RCC 7860 (cell line): ENCODE results near the gene SUCO.
A peak's percentile ranks its signal among the peaks of the same experiment; 100 is the strongest.
"Not testable (repeated sequence)": the region's sequence is repeated elsewhere in the genome, so short reads cannot be mapped to it uniquely, and the experiment has no call there.

Experiments used
- DNase-seq: peaks from one replicate; pipeline ENCODE4 v3.0.0-alpha.2; 2015; ENCODE audit warnings: low spot score
- FAIRE-seq: peaks from 2 replicates; lab custom pipeline; 2012; peaks lifted over from hg19 to GRCh38; lab: Jason Lieb, UNC

The SUCO gene

DNA sequence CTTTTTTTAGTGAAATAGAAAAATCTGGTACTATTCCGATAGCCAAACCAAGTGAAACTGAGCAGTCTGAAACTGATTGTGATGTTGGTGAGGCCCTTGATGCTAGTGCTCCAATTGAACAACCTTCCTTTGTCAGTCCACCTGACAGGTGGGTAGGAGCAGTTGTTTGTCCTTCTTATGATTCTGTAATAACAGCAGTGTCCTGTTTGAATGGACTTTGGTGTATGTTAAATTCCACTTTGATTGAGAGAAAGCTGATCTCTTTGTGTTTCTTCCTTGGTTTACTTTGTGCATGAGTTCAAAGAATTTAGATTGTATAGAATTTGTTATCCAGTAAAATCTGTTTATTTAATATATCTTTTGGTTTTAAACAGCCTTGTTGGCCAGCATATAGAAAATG, 24.3 kb downstream of the SUCO start:
- DNase-seq (no peak), FAIRE-seq (no peak)

DNA sequence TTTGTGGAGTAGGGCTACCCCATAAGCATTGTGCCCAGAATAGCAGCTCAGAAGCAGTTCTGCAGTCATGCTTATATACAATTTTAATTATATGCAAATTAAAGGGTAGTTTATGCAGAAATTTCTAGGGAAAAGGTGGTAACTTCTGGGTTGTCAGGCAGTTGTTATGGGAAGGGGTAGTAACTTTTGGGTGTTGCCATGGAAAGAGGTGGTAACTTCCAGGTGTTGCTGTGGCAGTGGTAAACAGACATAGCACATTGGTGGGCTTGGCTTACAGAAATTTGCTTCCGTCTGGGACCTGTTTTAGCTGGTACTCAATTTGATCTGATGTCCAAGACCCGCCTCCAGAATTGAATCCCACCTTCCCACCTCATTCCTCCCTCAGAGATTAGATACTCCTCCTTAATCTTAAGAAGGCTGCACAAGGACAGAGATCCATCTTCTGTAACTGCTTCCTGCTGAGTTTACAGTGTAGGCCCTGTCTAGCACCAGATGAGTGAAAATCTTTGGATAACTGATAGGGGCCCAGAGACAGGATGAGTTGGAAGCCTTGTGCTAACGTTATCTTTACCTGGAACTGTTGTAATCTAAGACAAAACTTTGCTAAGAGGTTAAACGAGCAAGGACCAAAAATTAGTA, 26.7 kb downstream of the SUCO start:
- DNase-seq: no peak
- FAIRE-seq: no peak

DNA sequence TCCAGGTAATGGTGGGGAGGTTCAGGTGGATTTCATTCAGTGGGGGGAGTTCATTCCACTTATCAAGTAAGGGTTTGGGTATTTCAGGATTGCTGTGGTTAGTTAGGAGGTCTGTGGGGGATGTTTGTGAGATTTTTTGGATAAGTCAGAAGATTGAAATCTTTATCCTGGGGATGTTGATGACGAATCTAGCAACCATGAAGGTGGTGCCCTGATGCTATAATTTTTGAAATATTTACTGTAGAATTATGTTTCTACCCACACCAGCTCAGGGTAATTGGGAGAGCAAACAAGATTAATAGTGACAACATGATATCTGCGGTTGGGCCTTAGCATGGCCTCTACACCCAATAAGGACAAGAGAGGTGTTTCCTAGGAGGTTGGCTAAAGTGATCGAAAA, 28.3 kb downstream of the SUCO start:
- FAIRE-seq: no peak
- DNase-seq: no peak

DNA sequence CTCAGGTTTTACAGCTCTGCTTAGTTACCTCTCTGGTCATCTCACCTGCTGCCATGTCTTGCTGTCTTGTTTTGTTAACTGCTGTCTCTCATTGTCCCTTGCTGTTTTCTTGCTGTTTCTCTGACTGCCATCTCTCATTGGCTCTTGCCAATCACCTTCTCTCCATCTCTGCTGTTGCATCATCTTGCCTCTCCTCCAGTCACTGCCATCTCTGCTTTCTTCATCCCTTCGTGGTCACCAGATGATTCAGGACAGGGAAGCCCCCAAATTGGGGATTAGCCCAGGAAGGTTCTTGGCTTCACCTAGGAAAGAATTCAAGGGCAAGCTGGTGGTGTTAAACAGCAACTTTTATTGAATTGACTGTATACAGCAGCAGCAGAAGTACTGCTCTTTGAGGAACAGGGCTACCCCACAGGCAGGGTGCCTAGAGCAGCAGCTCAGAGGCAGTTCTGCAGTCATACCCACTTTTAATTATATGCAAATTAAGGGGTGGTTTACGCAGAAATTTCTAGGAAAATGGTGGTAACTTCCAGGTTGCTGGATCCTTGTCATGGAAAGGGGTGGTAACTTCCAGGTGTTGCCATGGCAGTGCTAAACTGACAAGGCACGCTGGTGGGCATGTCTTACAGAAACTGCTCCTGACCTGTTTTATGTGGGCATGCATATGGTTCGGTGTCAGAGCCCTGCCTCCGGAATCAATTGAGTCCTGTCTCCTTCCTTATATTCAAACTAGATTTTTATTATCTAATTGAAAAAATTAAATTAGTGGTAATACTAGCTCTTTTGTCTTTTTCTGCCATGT, 33.4 kb downstream of the SUCO start:
- FAIRE-seq: no peak

DNA sequence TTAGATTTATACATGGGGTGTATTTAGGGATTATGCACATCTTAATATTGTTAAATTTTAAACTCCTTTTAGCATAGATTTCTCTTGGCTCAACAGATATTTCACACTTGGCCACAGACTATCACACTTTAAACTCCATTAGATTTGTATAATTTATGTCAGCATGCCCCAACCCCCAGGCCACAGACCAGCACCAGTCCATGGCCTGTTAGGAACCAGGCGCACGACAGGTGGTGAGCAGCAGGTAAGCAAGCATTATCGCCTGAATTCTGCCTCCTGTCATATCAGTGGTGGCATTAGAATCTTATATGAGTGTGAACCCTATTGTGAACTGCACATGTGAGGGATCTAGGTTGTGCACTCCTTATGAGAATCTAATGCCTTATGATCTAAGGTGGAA, 34.8 kb downstream of the SUCO start:
- DNase-seq (no peak), FAIRE-seq (no peak)

More for the DNA sequence above, 33.4 kb downstream of the SUCO start:
- no peak for DNase-seq

DNA sequence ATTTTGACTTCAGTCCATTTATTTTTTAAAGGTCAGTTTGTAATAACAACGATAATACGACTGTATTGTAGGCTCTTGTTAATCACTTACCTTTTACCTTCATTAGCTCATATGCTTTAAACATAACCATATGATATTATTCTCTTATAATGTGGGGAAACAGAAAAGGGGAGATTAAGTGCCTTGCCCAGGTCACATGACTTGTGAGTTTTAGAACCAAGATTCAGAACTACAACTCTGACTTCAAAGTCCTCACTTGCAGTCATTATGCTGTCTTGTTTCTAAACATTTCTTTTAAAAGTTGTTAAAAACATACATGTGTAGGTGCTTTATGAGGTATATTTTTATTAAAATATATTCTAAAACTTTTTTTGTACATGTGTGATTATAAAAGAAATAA, 41.1 kb downstream of the SUCO start:
- FAIRE-seq (no peak), DNase-seq (no peak)

DNA sequence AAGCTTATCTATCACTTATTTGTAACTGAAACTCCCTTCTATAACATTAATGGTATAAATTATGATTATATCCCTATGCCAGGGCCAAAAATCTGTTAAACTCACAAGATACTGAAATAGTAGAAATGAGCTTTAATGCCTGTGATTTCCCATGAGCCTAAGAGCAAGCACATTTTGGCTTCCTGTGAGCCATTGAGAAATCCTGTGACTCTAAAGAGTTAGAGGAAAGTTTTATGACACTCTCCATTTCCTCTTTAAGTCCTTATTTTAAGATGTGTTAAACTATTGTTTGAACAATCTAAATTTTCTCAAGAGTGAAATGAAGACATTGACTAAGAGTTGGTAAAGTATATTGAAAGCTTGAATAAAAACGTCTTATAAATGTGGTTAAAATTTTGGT, 45.6 kb downstream of the SUCO start:
- DNase-seq (no peak), FAIRE-seq (no peak)

DNA sequence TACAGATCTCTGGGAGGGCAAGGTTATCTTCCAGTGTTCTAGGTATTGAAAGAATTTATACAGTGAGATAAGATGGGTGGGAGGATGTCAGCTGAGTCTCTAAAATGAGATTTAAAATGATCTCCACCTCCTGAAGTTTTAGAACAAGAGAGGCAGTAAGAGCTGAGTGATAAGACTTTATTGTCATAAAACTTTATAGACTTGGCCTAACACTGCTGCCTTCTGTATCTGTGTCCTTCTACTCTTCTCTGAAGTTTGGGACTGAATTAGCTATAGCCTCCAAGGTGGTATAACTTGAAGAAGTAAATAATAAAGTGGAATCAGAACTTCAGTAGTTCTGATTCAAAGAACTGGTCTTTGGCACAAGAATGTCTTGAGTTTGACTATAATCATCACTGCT, 48.3 kb downstream of the SUCO start:
- DNase-seq: no peak
- FAIRE-seq: no peak

DNA sequence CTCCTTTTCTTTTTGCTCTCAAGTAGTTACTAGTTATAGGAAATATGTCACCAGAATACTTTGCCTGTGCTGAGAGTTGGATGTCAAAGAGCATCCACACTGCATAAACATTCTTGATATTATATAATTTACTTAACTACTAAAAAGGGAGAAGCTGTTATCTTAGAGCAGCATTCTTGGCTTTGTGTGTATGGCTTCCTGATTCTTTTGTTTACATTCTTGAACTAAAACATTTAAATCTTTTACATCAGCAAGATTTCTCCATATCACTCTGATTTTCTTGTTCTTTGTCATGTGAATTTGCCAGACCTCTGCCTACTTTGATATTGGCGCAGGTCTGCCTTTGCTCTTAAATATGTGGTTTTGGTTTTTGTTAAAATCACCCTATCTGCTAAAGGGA, 48.8 kb downstream of the SUCO start:
- FAIRE-seq: no peak
- DNase-seq: no peak

DNA sequence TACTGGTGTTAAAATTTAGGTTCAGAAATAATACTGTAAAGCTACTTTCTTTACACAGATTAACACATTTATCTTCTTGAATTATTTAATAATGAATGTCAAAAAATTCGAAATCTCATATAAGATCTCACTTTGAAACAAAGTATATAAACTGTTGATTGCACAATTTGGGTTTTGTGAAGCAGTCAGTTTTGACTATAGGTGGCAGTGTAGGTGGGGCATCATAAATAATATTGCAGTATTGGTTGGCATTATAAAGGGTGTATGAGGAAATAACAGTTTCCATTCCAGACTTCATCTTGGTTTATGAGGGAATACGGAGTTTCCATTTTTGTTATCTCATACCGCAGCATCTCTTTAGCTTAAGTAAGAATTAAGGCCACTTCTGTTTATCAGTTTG, 49.9 kb downstream of the SUCO start:
- FAIRE-seq: no peak
- no peak for DNase-seq

DNA sequence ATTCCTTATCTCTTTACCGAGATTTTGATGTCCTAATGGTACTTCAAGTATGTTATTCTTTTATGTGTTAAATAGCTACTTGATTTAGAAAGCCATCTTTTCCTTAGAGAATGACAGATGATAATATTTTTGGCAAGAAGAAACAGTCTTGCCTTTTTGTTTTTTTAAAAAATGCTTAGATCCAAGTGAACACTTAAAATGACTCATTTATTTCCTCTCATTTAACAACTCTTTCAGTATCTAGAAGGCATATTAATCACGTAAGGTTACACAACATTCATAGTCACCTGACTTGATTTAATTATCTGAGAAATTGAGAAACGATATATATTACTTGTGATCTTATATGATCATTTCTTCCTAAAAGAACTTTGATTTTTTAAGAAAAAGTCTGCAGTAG, 52.4 kb downstream of the SUCO start:
- FAIRE-seq (peak; percentile 35), DNase-seq (no peak)

DNA sequence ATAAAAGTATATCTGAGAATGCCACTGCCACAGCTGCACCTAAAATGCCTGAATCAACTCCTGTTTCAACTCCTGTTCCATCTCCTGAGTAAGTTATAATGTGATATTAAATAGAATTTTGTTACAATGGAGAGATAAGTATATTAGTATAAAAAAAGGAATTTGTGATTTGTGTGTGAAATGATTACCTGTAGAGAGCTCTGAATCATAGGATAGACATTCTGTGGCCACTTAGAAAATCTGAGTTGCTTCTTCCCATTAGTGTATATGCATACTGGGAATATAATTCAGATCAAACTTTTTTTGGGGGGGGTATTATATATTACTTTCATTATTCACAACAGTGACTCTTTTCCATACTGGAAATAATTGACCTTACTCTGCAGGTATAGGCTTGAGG, 52.9 kb downstream of the SUCO start:
- DNase-seq (no peak), FAIRE-seq (peak; percentile 2)

DNA sequence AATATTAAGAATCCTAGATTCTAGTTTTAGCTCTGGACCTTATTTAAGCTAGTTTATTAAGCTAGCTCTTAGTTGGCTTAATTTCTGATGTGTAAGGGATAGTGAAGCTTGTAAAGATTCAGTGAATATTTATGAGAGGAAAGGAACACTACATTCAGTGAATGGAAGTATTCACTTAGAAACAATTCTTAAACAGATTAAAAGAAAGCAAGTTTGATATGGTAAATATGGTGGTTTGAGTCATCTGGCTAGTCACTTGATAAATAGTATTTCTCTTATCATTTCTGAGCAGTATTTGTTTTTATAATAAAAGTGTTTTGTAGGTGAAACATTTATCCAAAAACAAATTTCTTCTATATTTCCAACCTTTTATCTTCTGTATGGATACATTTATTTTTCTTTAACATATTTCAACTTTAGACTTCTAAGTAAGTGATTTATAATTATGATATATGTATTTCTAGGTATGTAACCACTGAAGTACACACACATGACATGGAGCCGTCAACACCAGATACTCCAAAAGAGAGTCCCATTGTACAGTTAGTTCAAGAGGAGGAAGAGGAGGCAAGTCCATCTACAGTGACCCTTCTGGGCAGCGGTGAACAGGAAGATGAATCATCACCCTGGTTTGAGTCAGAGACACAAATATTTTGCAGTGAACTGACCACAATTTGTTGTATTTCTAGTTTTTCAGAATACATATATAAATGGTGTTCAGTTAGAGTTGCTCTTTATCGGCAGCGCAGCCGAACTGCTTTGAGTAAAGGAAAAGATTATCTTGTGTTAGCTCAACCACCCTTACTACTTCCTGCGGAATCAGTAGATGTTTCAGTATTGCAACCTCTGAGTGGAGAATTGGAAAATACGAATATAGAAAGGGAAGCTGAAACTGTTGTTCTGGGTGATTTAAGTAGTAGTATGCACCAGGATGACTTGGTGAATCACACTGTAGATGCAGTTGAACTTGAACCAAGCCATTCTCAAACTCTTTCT, 55.6 kb downstream of the SUCO start:
- peak; percentile 85 for FAIRE-seq
- peak; percentile 73 for DNase-seq

DNA sequence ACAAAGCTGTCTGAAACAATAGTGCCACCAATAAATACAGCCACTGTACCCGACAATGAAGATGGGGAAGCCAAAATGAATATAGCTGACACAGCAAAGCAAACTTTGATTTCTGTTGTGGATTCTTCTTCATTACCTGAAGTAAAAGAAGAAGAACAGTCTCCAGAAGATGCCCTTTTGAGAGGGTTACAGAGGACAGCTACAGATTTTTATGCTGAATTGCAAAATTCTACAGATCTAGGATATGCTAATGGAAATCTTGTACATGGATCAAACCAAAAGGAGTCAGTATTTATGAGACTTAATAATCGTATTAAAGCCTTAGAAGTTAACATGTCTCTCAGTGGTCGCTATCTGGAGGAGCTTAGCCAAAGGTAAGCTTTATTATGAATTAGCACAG, 56.6 kb downstream of the SUCO start:
- DNase-seq: no peak
- no peak for FAIRE-seq

DNA sequence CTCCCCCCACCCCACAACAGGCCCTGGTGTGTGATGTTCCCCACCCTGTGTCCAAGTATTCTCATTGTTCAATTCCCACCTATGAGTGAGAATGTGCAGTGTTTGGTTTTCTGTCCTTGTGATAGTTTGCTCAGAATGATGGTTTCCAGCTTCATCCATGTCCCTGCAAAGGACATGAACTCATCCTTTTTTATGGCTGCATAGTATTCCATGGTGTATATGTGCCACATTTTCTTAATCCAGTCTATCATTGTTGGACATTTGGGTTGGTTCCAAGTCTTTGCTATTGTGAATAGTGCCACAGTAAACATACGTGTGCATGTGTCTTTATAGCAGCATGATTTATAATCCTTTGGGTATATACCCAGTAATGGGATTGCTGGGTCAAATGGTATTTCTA, 58.5 kb downstream of the SUCO start:
- not testable (repeated sequence) for FAIRE-seq

DNA sequence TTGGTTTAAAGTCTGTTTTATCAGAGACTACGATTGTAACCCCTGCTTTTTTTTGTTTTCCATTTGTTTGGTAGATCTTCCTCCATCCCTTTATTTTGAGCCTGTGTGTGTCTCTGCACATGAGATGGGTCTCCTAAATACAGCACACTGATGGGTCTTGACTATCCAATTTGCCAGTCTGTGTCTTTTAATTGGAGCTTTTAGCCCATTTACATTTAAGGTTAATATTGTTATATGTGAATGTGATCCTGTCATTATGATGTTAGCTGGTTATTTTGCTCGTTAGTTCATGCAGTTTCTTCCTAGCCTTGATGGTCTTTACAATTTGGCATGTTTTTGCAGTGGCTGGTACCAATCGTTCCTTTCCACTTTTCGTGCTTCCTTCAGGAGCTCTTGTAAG, 62.1 kb downstream of the SUCO start:
- FAIRE-seq, DNase-seq: not testable (repeated sequence)

More for the DNA sequence above, 58.5 kb downstream of the SUCO start:
- not testable (repeated sequence) for DNase-seq

DNA sequence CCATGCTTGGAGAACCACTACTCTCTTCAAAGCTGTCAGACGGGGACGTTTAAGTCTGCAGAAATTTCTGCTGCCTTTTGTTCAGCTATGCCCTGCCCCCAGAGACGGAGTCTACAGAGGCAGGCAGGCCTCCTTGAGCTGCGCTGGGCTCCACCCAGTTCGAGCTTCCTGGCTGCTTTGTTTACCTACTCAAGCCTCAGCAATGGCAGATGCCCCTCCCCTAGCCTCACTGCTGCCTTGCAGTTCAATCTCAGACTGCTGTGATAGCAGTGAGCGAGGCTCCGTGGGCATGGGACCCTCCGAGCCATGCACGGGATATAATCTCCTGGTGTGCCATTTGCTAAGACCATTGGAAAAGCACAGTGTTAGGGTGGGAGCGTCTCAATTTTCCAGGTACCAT, 63.8 kb downstream of the SUCO start:
- not testable (repeated sequence) for FAIRE-seq, DNase-seq

DNA sequence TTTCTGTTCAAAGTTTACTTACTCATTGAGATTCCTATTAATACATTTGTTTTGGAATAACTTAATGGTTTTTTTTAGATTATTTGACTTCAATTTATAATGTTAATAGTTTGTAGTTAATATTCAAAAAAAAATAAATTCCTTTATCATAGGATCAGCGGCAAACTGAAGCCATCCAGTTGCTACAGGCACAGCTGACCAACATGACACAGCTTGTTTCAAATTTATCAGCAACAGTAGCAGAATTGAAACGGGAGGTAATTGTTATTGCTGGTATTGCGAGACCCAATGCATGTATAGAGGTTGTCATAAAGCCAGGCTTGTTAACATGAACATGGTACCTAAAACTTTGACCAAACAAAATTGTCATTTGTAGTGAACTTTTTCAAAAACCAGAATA, 67.0 kb downstream of the SUCO start:
- DNase-seq: no peak
- no peak for FAIRE-seq

DNA sequence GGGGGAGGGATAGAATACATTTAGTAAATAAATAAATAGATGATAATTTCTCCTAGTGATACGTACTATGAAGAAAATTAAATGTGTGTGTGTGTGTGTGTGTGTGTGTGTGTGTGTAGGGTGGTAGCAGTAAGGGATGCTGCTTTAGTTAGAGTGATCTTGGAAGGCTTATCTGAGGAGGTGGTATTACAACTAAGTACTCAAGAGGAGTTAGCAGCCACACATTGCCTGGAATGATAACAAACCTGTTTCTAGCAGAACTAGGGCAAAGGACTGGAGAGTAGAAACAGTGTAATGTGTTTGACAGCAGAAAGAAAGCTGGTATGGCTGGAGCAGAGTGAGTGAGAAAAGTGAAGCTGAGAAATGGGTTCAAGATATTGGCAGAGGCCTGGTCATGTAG, 67.7 kb downstream of the SUCO start:
- DNase-seq: no peak
- no peak for FAIRE-seq

DNA sequence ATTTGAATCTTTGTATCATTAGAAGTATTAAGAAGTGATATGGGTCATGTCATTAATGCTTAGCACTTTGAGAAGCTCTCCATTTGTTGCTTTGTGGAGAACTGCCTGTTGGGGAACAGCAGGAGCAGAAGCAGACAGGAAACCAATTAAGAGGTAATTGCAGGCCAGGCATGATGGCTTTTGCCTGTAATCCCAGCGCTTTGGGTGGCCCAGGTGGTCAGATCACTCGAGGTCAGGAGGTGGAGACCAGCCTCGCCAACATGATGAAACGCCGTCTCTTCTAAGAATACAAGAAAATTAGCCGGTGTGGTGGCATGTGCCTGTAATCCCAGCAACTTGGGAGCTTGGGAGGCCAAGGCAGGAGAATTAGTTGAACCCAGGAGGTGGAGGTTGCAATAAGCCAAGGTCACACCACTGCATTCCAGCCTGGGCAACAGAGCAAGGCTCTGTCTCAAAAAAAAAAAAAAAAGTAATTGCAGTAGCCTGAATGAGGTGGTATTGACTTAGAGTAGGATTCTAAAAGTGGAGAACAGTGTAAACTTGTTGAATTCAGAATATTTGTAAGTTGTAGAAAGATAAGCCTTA, 68.2 kb downstream of the SUCO start:
- FAIRE-seq: no peak
- DNase-seq: no peak

DNA sequence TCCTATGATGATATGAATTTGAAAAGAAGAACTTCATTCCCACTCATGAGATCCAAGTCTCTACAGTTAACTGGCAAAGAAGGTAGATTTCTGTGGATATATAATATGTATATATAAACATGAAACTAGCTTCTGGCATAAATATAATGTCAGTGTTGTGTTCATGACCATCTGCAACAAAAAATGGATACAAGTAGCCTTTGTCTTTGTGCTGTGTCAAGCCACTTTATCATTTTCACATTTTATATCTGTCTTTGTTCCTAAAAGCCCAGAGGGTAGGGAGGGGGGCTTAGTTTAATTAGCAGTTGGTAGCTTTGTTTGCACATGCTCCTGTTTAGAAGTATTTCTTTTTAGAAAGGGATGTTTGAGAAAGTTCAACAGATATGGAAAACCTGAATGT, 69.8 kb downstream of the SUCO start:
- no peak for DNase-seq
- no peak for FAIRE-seq
